Neural cell (in vitro differentiated cells): ENCODE measurements around the gene SMARCA4.

Source experiments
- EP300 ChIP-seq: fragments of 450-650 bp; conservative IDR thresholded peaks from 2 replicates; pipeline ENCODE4 v1.6.1; 2014; ENCODE audit warnings: antibody characterized with exemption, mild to moderate bottlenecking, moderate library complexity; ENCODE audit not compliant: poor library complexity, severe bottlenecking
- EZH2 ChIP-seq: fragments of 200-600, 300-800 bp; shearing (Covaris generic), sonication (generic); IDR thresholded peaks from 2 replicates; pipeline ENCODE4 v1.6.1; 2014; ENCODE audit warnings: antibody characterized with exemption, low read length, borderline replicate concordance, mild to moderate bottlenecking; ENCODE audit not compliant: insufficient read depth, poor library complexity, severe bottlenecking
- MXI1 ChIP-seq: fragments of 450-650 bp; conservative IDR thresholded peaks from 2 replicates; pipeline ENCODE4 v1.6.1; 2014; ENCODE audit warnings: antibody characterized with exemption, mild to moderate bottlenecking; ENCODE audit not compliant: poor library complexity, severe bottlenecking
- POLR2AphosphoS5 ChIP-seq: IDR thresholded peaks from 2 replicates; pipeline ENCODE4 v1.6.1; 2012
- SMC3 ChIP-seq: fragments of 450-650 bp; conservative IDR thresholded peaks from 2 replicates; pipeline ENCODE4 v1.6.1; 2014; ENCODE audit warnings: antibody characterized with exemption, mild to moderate bottlenecking, moderate library complexity; ENCODE audit not compliant: poor library complexity
- TF ChIP-seq, protein P1 (sequence below): fragments of 450-650 bp; IDR thresholded peaks from 2 replicates; pipeline ENCODE4 v1.5.1; 2014; ENCODE audit warnings: antibody characterized with exemption, mild to moderate bottlenecking, moderate library complexity; ENCODE audit not compliant: poor library complexity, severe bottlenecking

DNA sequence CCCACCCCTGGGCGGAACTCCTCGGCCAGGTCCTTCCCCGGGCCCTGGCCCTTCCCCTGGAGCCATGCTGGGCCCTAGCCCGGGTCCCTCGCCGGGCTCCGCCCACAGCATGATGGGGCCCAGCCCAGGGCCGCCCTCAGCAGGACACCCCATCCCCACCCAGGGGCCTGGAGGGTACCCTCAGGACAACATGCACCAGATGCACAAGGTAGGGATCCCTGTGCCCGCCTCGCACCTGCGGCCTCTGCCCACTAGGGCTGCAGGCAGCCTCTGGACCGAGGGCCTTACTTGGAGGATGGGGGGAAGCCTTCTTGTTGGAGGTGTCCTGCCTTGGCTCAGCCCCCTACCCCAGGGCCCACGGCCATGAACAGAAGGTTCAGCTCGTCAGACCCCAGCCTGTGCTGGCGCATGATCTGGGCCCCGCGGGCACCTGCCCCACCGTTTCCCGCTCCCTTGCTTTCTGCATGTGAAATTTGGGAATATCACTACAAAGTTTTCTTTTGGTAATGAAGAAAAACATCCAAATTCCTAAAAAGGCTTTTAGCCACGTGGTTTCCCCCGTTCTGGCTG lies 23.4 kb downstream of the SMARCA4 start:
- TF ChIP-seq, protein P1, sequence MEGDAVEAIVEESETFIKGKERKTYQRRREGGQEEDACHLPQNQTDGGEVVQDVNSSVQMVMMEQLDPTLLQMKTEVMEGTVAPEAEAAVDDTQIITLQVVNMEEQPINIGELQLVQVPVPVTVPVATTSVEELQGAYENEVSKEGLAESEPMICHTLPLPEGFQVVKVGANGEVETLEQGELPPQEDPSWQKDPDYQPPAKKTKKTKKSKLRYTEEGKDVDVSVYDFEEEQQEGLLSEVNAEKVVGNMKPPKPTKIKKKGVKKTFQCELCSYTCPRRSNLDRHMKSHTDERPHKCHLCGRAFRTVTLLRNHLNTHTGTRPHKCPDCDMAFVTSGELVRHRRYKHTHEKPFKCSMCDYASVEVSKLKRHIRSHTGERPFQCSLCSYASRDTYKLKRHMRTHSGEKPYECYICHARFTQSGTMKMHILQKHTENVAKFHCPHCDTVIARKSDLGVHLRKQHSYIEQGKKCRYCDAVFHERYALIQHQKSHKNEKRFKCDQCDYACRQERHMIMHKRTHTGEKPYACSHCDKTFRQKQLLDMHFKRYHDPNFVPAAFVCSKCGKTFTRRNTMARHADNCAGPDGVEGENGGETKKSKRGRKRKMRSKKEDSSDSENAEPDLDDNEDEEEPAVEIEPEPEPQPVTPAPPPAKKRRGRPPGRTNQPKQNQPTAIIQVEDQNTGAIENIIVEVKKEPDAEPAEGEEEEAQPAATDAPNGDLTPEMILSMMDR = no peak
- TF ChIP-seq POLR2AphosphoS5 (no peak), EZH2 (no peak), MXI1 (no peak), SMC3 (no peak), EP300 (no peak)
